Gastrocnemius medialis (tissue), 4 donors: ENCODE results near the gene LPIN1.

Source experiments
- CTCF ChIP-seq, 5 experiments: fragments of 450-650 bp in 3 of 5; fragments of 200-600 bp in 2 of 5; sonication (generic) in 2 of 5; IDR thresholded peaks in 4 of 5; conservative IDR thresholded peaks in 1 of 5; 1 replicate in 4 of 5; 2 replicates in 1 of 5; pipeline ENCODE4 v1.5.1; 2016 to 2019; ENCODE audit warnings: antibody characterized with exemption in 5 of 5, mild to moderate bottlenecking in 3 of 5, moderate library complexity in 3 of 5
- POLR2A ChIP-seq, 2 donors: fragments of 450-650 bp; IDR thresholded peaks; one replicate each; pipeline ENCODE4 v1.6.1; 2017; ENCODE audit warnings: antibody characterized with exemption in 2 of 2, mild to moderate bottlenecking in 2 of 2, moderate library complexity in 2 of 2

DNA sequence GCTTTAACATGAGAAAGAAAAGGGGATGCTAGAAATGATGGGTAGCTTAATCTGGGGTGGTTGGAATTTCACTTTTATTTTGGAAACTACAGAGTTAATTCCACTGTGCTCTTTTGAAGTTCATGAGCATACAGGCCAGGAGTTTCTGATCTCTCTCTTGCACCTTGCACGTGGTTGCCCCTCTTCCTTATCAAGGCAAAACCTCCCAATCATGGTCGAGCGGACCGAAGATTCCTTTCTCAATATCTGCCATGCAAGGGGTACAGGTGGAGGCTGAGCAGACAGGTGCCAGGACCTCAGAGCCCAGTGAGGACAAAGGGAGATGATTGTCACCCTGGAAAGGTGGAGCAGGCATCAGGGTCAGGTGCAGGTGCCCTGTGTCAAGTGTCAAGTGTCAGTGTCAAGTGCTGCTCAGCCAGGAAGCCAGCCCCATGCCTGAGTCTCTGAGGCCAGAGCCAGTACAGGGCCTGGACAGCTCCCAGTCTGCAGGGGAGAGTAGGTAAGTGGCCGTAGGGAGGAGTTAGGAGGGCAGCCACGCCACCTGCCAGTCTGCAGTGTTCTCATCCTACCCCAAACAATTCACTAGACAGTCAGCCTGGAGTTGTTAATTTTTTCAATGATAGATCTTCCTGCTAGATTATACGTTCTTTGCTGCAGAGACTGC is 42.2 kb downstream of the LPIN1 start:
- TF ChIP-seq CTCF (IDR thresholded peaks at IDR 0.05 in 4 of 5, conservative IDR thresholded peaks at IDR 0.05 in 1 of 5): no peak
- no peak for TF ChIP-seq POLR2A (IDR thresholded peaks at IDR 0.05)
